ENCODE data around the gene KRTAP9-8.
"Not testable (repeated sequence)": the region's sequence is repeated elsewhere in the genome, so short reads cannot be mapped to it uniquely, and the experiment has no call there.

Gene KRTAP9-8

GRCh38 chr17:41237949-41238437, at the start of gene KRTAP9-8:
Gene KRTAP9-8, plus strand, starts transcription at chr17:41237999. Its CDS starts 53 bp downstream, at chr17:41238052.
- not testable (repeated sequence) for DNase-seq (ENCODE audit: low read depth); H3K4me3 ChIP-seq (ENCODE audit: control insufficient read depth, low read depth, low read length)

- not testable (repeated sequence) for H3K4me3 ChIP-seq (ENCODE audit: control insufficient read depth, low read depth, low read length); DNase-seq (ENCODE audit: low read depth)
Observed at GRCh38 chr17:41189837-41190318, 47.9 kb upstream of the KRTAP9-8 start, which contains the start of gene KRTAP9-1. Gene KRTAP9-1, plus strand, starts transcription at chr17:41189887. Its CDS starts 0 bp downstream, at chr17:41189887.

GRCh38 chr17:41190328-41190727, 47.5 kb upstream of the KRTAP9-8 start:
- no peak overlapping the region for H3K4me3 ChIP-seq (ENCODE audit: control insufficient read depth, low read depth, low read length)
- no peak for TF ChIP-seq CTCF (IDR thresholded peaks at IDR 0.05; ENCODE audit: control insufficient read depth, insufficient read depth, low read depth, low read length, missing control alignments)
- no peak for DNase-seq (ENCODE audit: low read depth)

- TF ChIP-seq CTCF (IDR thresholded peaks at IDR 0.05; ENCODE audit: control insufficient read depth, insufficient read depth, low read depth, low read length, missing control alignments) = no peak
- DNase-seq (ENCODE audit: low read depth) = no peak
- no peak overlapping the region for H3K4me3 ChIP-seq (ENCODE audit: control insufficient read depth, low read depth, low read length)
Observed at GRCh38 chr17:41196068-41196467, 41.7 kb upstream of the KRTAP9-8 start.

GRCh38 chr17:41199421-41200078, 38.2 kb upstream of the KRTAP9-8 start:
- TF ChIP-seq CTCF (IDR thresholded peaks at IDR 0.05; ENCODE audit: control insufficient read depth, insufficient read depth, low read depth, low read length, missing control alignments) = no peak
- no peak for DNase-seq (ENCODE audit: low read depth)
- no peak overlapping the region for H3K4me3 ChIP-seq (ENCODE audit: control insufficient read depth, low read depth, low read length)

- H3K4me3 ChIP-seq (ENCODE audit: control insufficient read depth, low read depth, low read length) = no peak overlapping the region
- TF ChIP-seq CTCF (IDR thresholded peaks at IDR 0.05; ENCODE audit: control insufficient read depth, insufficient read depth, low read depth, low read length, missing control alignments) = no peak
- peak; percentile 52 for DNase-seq (ENCODE audit: low read depth)
Observed at GRCh38 chr17:41211845-41212466, 25.8 kb upstream of the KRTAP9-8 start.

GRCh38 chr17:41212524-41213169, 25.2 kb upstream of the KRTAP9-8 start:
- DNase-seq (ENCODE audit: low read depth) = no peak
- TF ChIP-seq CTCF (IDR thresholded peaks at IDR 0.05; ENCODE audit: control insufficient read depth, insufficient read depth, low read depth, low read length, missing control alignments) = no peak
- no peak overlapping the region for H3K4me3 ChIP-seq (ENCODE audit: control insufficient read depth, low read depth, low read length)

Data from AG09309 (cell line).